Type B pancreatic cell (in vitro differentiated cells): ENCODE measurements around the gene PHC3. TPM values are rescaled to one million over a fixed set of nuclear protein-coding genes. Genes with fewer than 3 reads are reported as not detected.

Experiments
- DNase-seq: peaks from one replicate; pipeline ENCODE4 v3.0.0; 2021; ENCODE audit warnings: mixed read lengths; ENCODE audit not compliant: unreplicated experiment; ENCODE audit errors: extremely low spot score
- H3K27ac Mint-ChIP-seq: 2 replicates; pipeline ENCODE4 v1.8.0; 2021; ENCODE audit warnings: mild to moderate bottlenecking, mixed read lengths
- H3K27me3 Mint-ChIP-seq: 2 replicates; pipeline ENCODE4 v1.8.0; 2021; ENCODE audit warnings: mixed read lengths
- H3K36me3 Mint-ChIP-seq: 2 replicates; pipeline ENCODE4 v1.8.0; 2021; ENCODE audit warnings: mixed read lengths
- H3K4me1 Mint-ChIP-seq: one replicate; pipeline ENCODE4 v1.8.0; 2021; ENCODE audit warnings: mixed read lengths; ENCODE audit not compliant: unreplicated experiment
- H3K4me3 Mint-ChIP-seq: 2 replicates; pipeline ENCODE4 v1.8.0; 2021; ENCODE audit warnings: mild to moderate bottlenecking, mixed read lengths
- H3K9me3 Mint-ChIP-seq: 2 replicates; pipeline ENCODE4 v1.8.0; 2021; ENCODE audit warnings: mixed read lengths
- CTCF ChIP-seq: fragments of 200-600 bp; sonication (generic); conservative IDR thresholded peaks from 2 replicates; pipeline ENCODE4 v1.5.0; 2021; ENCODE audit warnings: antibody characterized with exemption, mild to moderate bottlenecking
- total RNA-seq: library from RNA; stranded (reverse); gene quantifications from 2 replicates; pipeline ENCODE4 v1.2.1, GENCODE V29; 2021; ENCODE audit warnings: low replicate concordance

Gene PHC3
- total RNA-seq, 1 donor from 2014 or later, result 49.3 TPM

- Mint-ChIP-seq H3K27ac (no peak overlapping the region), H3K4me1 (no peaks in the 10 kb centered on the region), H3K27me3 (no peaks in the 10 kb centered on the region), H3K4me3 (no peak overlapping the region), H3K9me3 (no peaks in the 10 kb centered on the region), H3K36me3 (peaks cover 19% of the 10 kb centered on the region)
- TF ChIP-seq CTCF, result no peak
- DNase-seq, result no peak
Measured at GRCh38 chr3:170144437-170144843, 37.1 kb downstream of the PHC3 start.

GRCh38 chr3:170142373-170142772 lies 39.2 kb downstream of the PHC3 start:
- Mint-ChIP-seq H3K4me1 (no peaks in the 10 kb centered on the region), H3K27me3 (no peaks in the 10 kb centered on the region), H3K9me3 (no peaks in the 10 kb centered on the region), H3K27ac (no peak overlapping the region), H3K4me3 (no peak overlapping the region), H3K36me3 (peaks cover 21% of the 10 kb centered on the region)
- DNase-seq, result no peak
- TF ChIP-seq CTCF, result no peak

- H3K4me3 Mint-ChIP-seq, result no peak overlapping the region
- H3K36me3 Mint-ChIP-seq, result peaks cover 34% of the 10 kb centered on the region
- H3K27ac Mint-ChIP-seq, result no peak overlapping the region
- H3K9me3 Mint-ChIP-seq, result no peaks in the 10 kb centered on the region
- H3K4me1 Mint-ChIP-seq, result no peaks in the 10 kb centered on the region
- TF ChIP-seq CTCF, result no peak
- DNase-seq, result no peak
- no peaks in the 10 kb centered on the region for H3K27me3 Mint-ChIP-seq
Measured at GRCh38 chr3:170137986-170138385, 43.5 kb downstream of the PHC3 start.

- H3K27me3 Mint-ChIP-seq, result no peaks in the 10 kb centered on the region
- no peak for DNase-seq
- H3K9me3 Mint-ChIP-seq, result no peaks in the 10 kb centered on the region
- no peaks in the 10 kb centered on the region for H3K4me1 Mint-ChIP-seq
- H3K27ac Mint-ChIP-seq, result no peak overlapping the region
- H3K4me3 Mint-ChIP-seq, result no peak overlapping the region
- peaks cover 40% of the 10 kb centered on the region for H3K36me3 Mint-ChIP-seq
- TF ChIP-seq CTCF, result no peak
Measured at GRCh38 chr3:170132335-170132734, 49.2 kb downstream of the PHC3 start.

GRCh38 chr3:170130532-170130931 lies 51.0 kb downstream of the PHC3 start:
- H3K4me1 Mint-ChIP-seq, result no peaks in the 10 kb centered on the region
- H3K9me3 Mint-ChIP-seq, result no peaks in the 10 kb centered on the region
- no peak for DNase-seq
- H3K27me3 Mint-ChIP-seq, result no peaks in the 10 kb centered on the region
- no peak overlapping the region for H3K4me3 Mint-ChIP-seq
- no peak overlapping the region for H3K27ac Mint-ChIP-seq
- peaks cover 36% of the 10 kb centered on the region for H3K36me3 Mint-ChIP-seq
- TF ChIP-seq CTCF, result no peak

GRCh38 chr3:170128977-170129431 lies 52.5 kb downstream of the PHC3 start:
- Mint-ChIP-seq H3K4me1 (no peaks in the 10 kb centered on the region), H3K9me3 (no peaks in the 10 kb centered on the region), H3K36me3 (peaks cover 27% of the 10 kb centered on the region), H3K4me3 (no peak overlapping the region), H3K27me3 (no peaks in the 10 kb centered on the region), H3K27ac (peak overlapping the region; percentile 27)
- no peak for DNase-seq
- TF ChIP-seq CTCF, result no peak
